GM13977 (cell line): ENCODE results near the gene KRTAP29-1.

Experiments used
- DNase-seq: peaks from one replicate; pipeline ENCODE4 v3.0.0; 2012; ENCODE audit warnings: low spot score
- CTCF ChIP-seq: IDR thresholded peaks from 2 replicates; pipeline ENCODE4 v1.5.1; 2012; ENCODE audit warnings: mild to moderate bottlenecking, control low read depth; ENCODE audit not compliant: insufficient read depth; ENCODE audit errors: extremely low read depth, missing control alignments
- in situ Hi-C: fragments of 300-500 bp; cut with MboI; formaldehyde crosslinking; loops from one replicate; pipeline ENCODE4 v1.12.0; 2022; ENCODE audit warnings: low sequenced_read_pairs, low pct_unique_long_range_greater_than_20kb, mixed read lengths, inconsistent platforms; ENCODE audit not compliant: unreplicated experiment

KRTAP29-1 gene

GRCh38 chr17:41322903-41323895, 20.5 kb upstream of the KRTAP29-1 start:
- in situ Hi-C loops = no loop called here
- no peak for TF ChIP-seq CTCF
- DNase-seq = no peak

GRCh38 chr17:41322094-41322902, 19.6 kb upstream of the KRTAP29-1 start:
- peak; percentile 68 for TF ChIP-seq CTCF
- DNase-seq = peak; percentile 62
- in situ Hi-C loops = no loop called here

GRCh38 chr17:41318231-41318630, 15.6 kb upstream of the KRTAP29-1 start:
- no peak for DNase-seq
- in situ Hi-C loops = no loop called here
- no peak for TF ChIP-seq CTCF

- in situ Hi-C loops = no loop called here
- DNase-seq = no peak
- TF ChIP-seq CTCF = no peak
Observed at GRCh38 chr17:41315814-41316445, 13.3 kb upstream of the KRTAP29-1 start.

GRCh38 chr17:41315204-41315794, 12.6 kb upstream of the KRTAP29-1 start, which contains the start of gene KRTAP17-1:
Gene KRTAP17-1, minus strand, starts transcription at chr17:41315710. Its CDS starts 60 bp downstream, at chr17:41315650.
- no peak for DNase-seq
- in situ Hi-C loops = no loop called here
- TF ChIP-seq CTCF = no peak

- DNase-seq = no peak
- in situ Hi-C loops = no loop called here
- no peak for TF ChIP-seq CTCF
Observed at GRCh38 chr17:41311111-41311510, 8.5 kb upstream of the KRTAP29-1 start.
